CD4-positive, alpha-beta T cell (primary cell): ENCODE measurements around the gene PPM1H. TPM values are rescaled to one million over a fixed set of nuclear protein-coding genes. Genes with fewer than 3 reads are reported as not detected.

Source experiments
- ATAC-seq: fragments of 200-7000 bp; cut with Tn5 transposase; one replicate; pipeline ENCODE4 v1.10.0; 2022; ENCODE audit warnings: mild to moderate bottlenecking; ENCODE audit not compliant: poor library complexity
- CTCF ChIA-PET: fragments of 350-600 bp; sonication (Branson Sonifier 250); formaldehyde crosslinking; loops from one replicate; lab custom pipeline; 2021; ENCODE audit warnings: antibody characterized with exemption, inconsistent platforms; lab: Charles Lee
- POLR2A ChIA-PET: fragments of 350-600 bp; sonication (Branson Sonifier 250); formaldehyde crosslinking; loops from one replicate; lab custom pipeline; 2021; ENCODE audit warnings: antibody characterized with exemption, inconsistent platforms; lab: Charles Lee
- DNase-seq, 14 experiments: peaks; one replicate each; pipeline ENCODE4 v3.0.0-alpha.2; 2013 to 2020; ENCODE audit warnings: mixed read lengths in 2 of 14
- H3K27ac ChIP-seq, 2 donors: one replicate each; pipeline versions ENCODE4 v1.5.1 to v1.7.0; 2013; ENCODE audit warnings: low read length in 2 of 2, low read depth in 1 of 2, mild to moderate bottlenecking in 1 of 2
- H3K27me3 ChIP-seq, 2 experiments: 1 replicate in 1 of 2; 2 replicates in 1 of 2; pipeline versions ENCODE4 v1.6.1 to v1.7.0; 2013; ENCODE audit warnings: low read length in 2 of 2, control low read depth in 1 of 2, mild to moderate bottlenecking in 1 of 2, moderate library complexity in 1 of 2; ENCODE audit not compliant: insufficient read depth in 2 of 2, control insufficient read depth in 1 of 2
- H3K36me3 ChIP-seq: one replicate; pipeline ENCODE4 v1.6.1; 2013; ENCODE audit warnings: low read length, control low read depth; ENCODE audit not compliant: insufficient read depth
- H3K4me1 ChIP-seq: one replicate; pipeline ENCODE4 v1.6.1; 2013; ENCODE audit warnings: low read length, control low read depth; ENCODE audit not compliant: insufficient read depth
- H3K4me3 ChIP-seq: one replicate; pipeline ENCODE4 v1.5.1; 2013; ENCODE audit warnings: mild to moderate bottlenecking, low read length, moderate library complexity
- H3K9me3 ChIP-seq, 2 experiments: 1 replicate in 1 of 2; 2 replicates in 1 of 2; pipeline versions ENCODE4 v1.6.1 to v1.7.0; 2013; ENCODE audit warnings: low read length in 2 of 2, mild to moderate bottlenecking in 2 of 2, control low read depth in 1 of 2, moderate library complexity in 1 of 2; ENCODE audit not compliant: control insufficient read depth in 1 of 2, insufficient read depth in 1 of 2
- H3K27ac Mint-ChIP-seq: one replicate; pipeline ENCODE4 v1.8.0; 2020; ENCODE audit warnings: mixed read lengths
- H3K27me3 Mint-ChIP-seq: one replicate; pipeline ENCODE4 v1.8.0; 2021; ENCODE audit warnings: mixed read lengths
- H3K36me3 Mint-ChIP-seq: one replicate; pipeline ENCODE4 v1.8.0; 2021; ENCODE audit warnings: low read depth, mixed read lengths
- H3K4me1 Mint-ChIP-seq: one replicate; pipeline ENCODE4 v1.8.0; 2021; ENCODE audit warnings: low read depth, mixed read lengths
- H3K4me3 Mint-ChIP-seq: one replicate; pipeline ENCODE4 v1.8.0; 2020; ENCODE audit warnings: mild to moderate bottlenecking, mixed read lengths
- H3K9me3 Mint-ChIP-seq: one replicate; pipeline ENCODE4 v1.8.0; 2020; ENCODE audit warnings: mixed read lengths
- CTCF ChIP-seq: fragments of 200-600 bp; IDR thresholded peaks from one replicate; pipeline ENCODE4 v1.8.0; 2022; ENCODE audit warnings: antibody characterized with exemption, mild to moderate bottlenecking
- intact Hi-C, 2 experiments: fragments of 100-400 bp; cut with DNase I in 1 of 2; cut with micrococcal nuclease in 1 of 2; formaldehyde crosslinking; loops; one replicate each; pipeline versions ENCODE4 v1.15.1 to v1.9.0; 2023 to 2025; cut with DNase I, micrococcal nuclease
- total RNA-seq, 174 experiments: library from RNA in 2 of 174; stranded (reverse) in 2 of 174; gene quantifications; one replicate each; pipeline ENCODE4 v1.2.3 and lab custom pipeline; 2021 to 2026

The PPM1H gene
- total RNA-seq, 2 experiments from 2014 or later, result not detected

- H3K9me3 ChIP-seq, result no peaks in the 10 kb centered on the region
- H3K4me3 Mint-ChIP-seq, result no peak overlapping the region
- no peaks in the 10 kb centered on the region for H3K4me1 Mint-ChIP-seq
- H3K27me3 Mint-ChIP-seq, result peaks cover 4% of the 10 kb centered on the region
- no peaks in the 10 kb centered on the region for H3K36me3 ChIP-seq
- H3K27me3 ChIP-seq, result peaks cover 0 to 2% of the 10 kb centered on the region in 2 experiments
- intact Hi-C loops, result loop anchor here (1.0 to 5.0 kb wide), 4 partner anchors 192 to 356 kb away; no protein-coding TSS in a partner anchor
- H3K27ac Mint-ChIP-seq, result no peak overlapping the region
- H3K36me3 Mint-ChIP-seq, result no peaks in the 10 kb centered on the region
- ATAC-seq (no peak), DNase-seq (no peak)
- peak; percentile 54 for TF ChIP-seq CTCF
- no peaks in the 10 kb centered on the region for H3K9me3 Mint-ChIP-seq
- ChIA-PET CTCF (interaction anchor here (0.7 to 2.2 kb wide), 7 partner anchors 10 to 356 kb away, joined by 3 to 17 read pairs (median 3); no protein-coding TSS in a partner anchor), POLR2A (interaction anchor here (0.9 to 2.1 kb wide), 2 partner anchors 11 to 192 kb away, joined by 3 to 9 read pairs; no protein-coding TSS in a partner anchor)
- H3K4me1 ChIP-seq, result no peaks in the 10 kb centered on the region
- no peak overlapping the region for H3K4me3 ChIP-seq
- H3K27ac ChIP-seq, result no peak overlapping the region
These were observed 140.7 kb downstream of the PPM1H start for GRCh38 chr12:62794218-62794583.

- no peak overlapping the region for H3K4me3 Mint-ChIP-seq
- peak; percentile 73 for ATAC-seq
- ChIA-PET CTCF (interaction anchor here (0.7 to 2.2 kb wide), 8 partner anchors 9 to 355 kb away, joined by 3 to 17 read pairs (median 3); no protein-coding TSS in a partner anchor), POLR2A (interaction anchor here (0.9 to 2.1 kb wide), 2 partner anchors 10 to 191 kb away, joined by 3 to 9 read pairs; no protein-coding TSS in a partner anchor)
- no peaks in the 10 kb centered on the region for H3K4me1 ChIP-seq
- no peaks in the 10 kb centered on the region for H3K9me3 Mint-ChIP-seq
- no peaks in the 10 kb centered on the region for H3K9me3 ChIP-seq
- no peak overlapping the region for H3K27ac Mint-ChIP-seq
- no peak overlapping the region for H3K27ac ChIP-seq
- peaks cover 4% of the 10 kb centered on the region for H3K27me3 Mint-ChIP-seq
- no peaks in the 10 kb centered on the region for H3K36me3 Mint-ChIP-seq
- intact Hi-C loops, result loop anchor here (1.0 to 5.0 kb wide), 4 partner anchors 191 to 355 kb away; no protein-coding TSS in a partner anchor
- no peaks in the 10 kb centered on the region for H3K36me3 ChIP-seq
- H3K27me3 ChIP-seq, result peaks cover 0 to 2% of the 10 kb centered on the region in 2 experiments
- peak; percentile 98 for TF ChIP-seq CTCF
- H3K4me3 ChIP-seq, result no peak overlapping the region
- no peaks in the 10 kb centered on the region for H3K4me1 Mint-ChIP-seq
- DNase-seq, result peak; percentile 53 to 82 (median 68)
These were observed 141.4 kb downstream of the PPM1H start for GRCh38 chr12:62793256-62794217.

GRCh38 chr12:62792236-62792870, 142.6 kb downstream of the PPM1H start:
- Mint-ChIP-seq H3K4me1 (no peaks in the 10 kb centered on the region), H3K9me3 (no peaks in the 10 kb centered on the region), H3K27me3 (peaks cover under 1% of the 10 kb centered on the region), H3K36me3 (no peaks in the 10 kb centered on the region), H3K4me3 (no peak overlapping the region), H3K27ac (no peak overlapping the region)
- no peaks in the 10 kb centered on the region for H3K9me3 ChIP-seq
- no peak for TF ChIP-seq CTCF
- ATAC-seq, result no peak
- POLR2A ChIA-PET, result no interaction called here
- DNase-seq, result no peak
- intact Hi-C loops, result loop anchor here in 1 of 2 experiments (5.0 kb wide), 1 partner anchor 190 kb away; no protein-coding TSS in a partner anchor
- H3K4me1 ChIP-seq, result no peaks in the 10 kb centered on the region
- no peaks in the 10 kb centered on the region for H3K36me3 ChIP-seq
- peaks cover 0 to 2% of the 10 kb centered on the region in 2 experiments for H3K27me3 ChIP-seq
- CTCF ChIA-PET, result interaction anchor here (2.2 kb wide), 1 partner anchor 210 kb away, joined by 17 read pairs; no protein-coding TSS in a partner anchor
- H3K4me3 ChIP-seq, result no peak overlapping the region
- no peak overlapping the region for H3K27ac ChIP-seq
